Mucosa of stomach (tissue), 1 donor: ENCODE results near the gene CARS1.

Source experiments
- H3K27me3 ChIP-seq: one replicate; pipeline ENCODE4 v1.7.0; 2013; ENCODE audit warnings: mild to moderate bottlenecking, low read length; ENCODE audit not compliant: control insufficient read depth, insufficient read depth
- H3K36me3 ChIP-seq: one replicate; pipeline ENCODE4 v1.7.0; 2013; ENCODE audit warnings: low read length; ENCODE audit not compliant: control insufficient read depth, insufficient read depth
- H3K4me1 ChIP-seq: one replicate; pipeline ENCODE4 v1.7.0; 2013; ENCODE audit warnings: mild to moderate bottlenecking, low read length; ENCODE audit not compliant: control insufficient read depth, insufficient read depth
- H3K4me3 ChIP-seq: one replicate; pipeline ENCODE4 v1.7.0; 2013; ENCODE audit warnings: low read length
- H3K9ac ChIP-seq: one replicate; pipeline ENCODE4 v1.7.0; 2013; ENCODE audit warnings: mild to moderate bottlenecking, low read length, moderate library complexity
- H3K9me3 ChIP-seq: one replicate; pipeline ENCODE4 v1.7.0; 2013; ENCODE audit warnings: mild to moderate bottlenecking, low read length, moderate library complexity; ENCODE audit not compliant: control insufficient read depth
- donor health status: Pancreatic carcinoma.

Gene CARS1

GRCh38 chr11:2964782-2965181, 92.4 kb downstream of the CARS1 start:
- no peak overlapping the region for H3K4me3 ChIP-seq
- H3K9me3 ChIP-seq = no peaks in the 10 kb centered on the region
- peaks cover 14% of the 10 kb centered on the region for H3K36me3 ChIP-seq
- H3K4me1 ChIP-seq = no peaks in the 10 kb centered on the region
- H3K27me3 ChIP-seq = no peaks in the 10 kb centered on the region
- no peak overlapping the region for H3K9ac ChIP-seq

DNA sequence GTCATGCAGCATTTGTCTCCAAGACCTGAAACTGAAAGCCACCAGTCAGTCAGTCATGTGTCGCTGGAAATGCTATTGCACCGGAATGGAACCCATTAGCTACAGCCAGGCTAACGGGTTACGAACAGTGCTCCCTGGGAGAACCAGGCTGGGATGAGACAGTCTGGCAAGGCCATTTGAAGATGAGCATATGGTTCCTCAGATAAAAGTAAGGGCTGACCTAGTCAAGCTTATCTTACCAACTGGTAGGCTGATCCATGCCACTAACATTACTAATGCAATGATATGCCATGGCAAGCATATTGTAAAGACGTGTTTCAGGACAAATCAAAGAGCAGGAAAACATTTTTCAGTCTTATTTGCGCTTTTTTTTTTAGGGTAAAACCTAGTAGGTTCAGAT, 93.5 kb downstream of the CARS1 start:
- H3K9me3 ChIP-seq = no peaks in the 10 kb centered on the region
- H3K4me1 ChIP-seq = no peaks in the 10 kb centered on the region
- no peak overlapping the region for H3K9ac ChIP-seq
- H3K4me3 ChIP-seq = no peak overlapping the region
- H3K27me3 ChIP-seq = no peaks in the 10 kb centered on the region
- peaks cover 14% of the 10 kb centered on the region for H3K36me3 ChIP-seq

GRCh38 chr11:2963112-2963754, 94.0 kb downstream of the CARS1 start:
- no peaks in the 10 kb centered on the region for H3K27me3 ChIP-seq
- no peaks in the 10 kb centered on the region for H3K9me3 ChIP-seq
- H3K4me3 ChIP-seq = no peak overlapping the region
- no peak overlapping the region for H3K9ac ChIP-seq
- H3K4me1 ChIP-seq = no peaks in the 10 kb centered on the region
- H3K36me3 ChIP-seq = peaks cover 14% of the 10 kb centered on the region

DNA sequence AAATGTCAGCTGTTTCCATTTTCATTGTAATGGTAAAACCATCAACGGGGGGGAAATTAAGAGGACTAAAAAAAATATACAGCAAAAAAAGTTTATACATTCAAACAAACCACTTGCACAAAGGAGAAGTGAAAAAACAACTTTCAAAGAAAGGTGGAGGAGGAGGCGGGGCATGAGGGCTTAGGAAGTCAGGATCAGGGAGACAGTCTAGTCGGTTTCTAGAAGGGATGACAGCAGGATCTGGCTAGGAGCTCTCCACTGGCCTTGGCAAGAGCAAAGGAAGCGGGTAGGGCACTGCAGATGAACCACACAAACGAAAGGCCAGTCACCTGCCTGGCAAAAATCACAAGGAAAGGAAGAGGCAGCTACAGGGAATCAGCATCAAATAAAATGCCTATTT, 96.1 kb downstream of the CARS1 start:
- H3K4me3 ChIP-seq = no peak overlapping the region
- H3K27me3 ChIP-seq = no peaks in the 10 kb centered on the region
- H3K9ac ChIP-seq = no peak overlapping the region
- no peaks in the 10 kb centered on the region for H3K4me1 ChIP-seq
- H3K36me3 ChIP-seq = peaks cover 25% of the 10 kb centered on the region
- no peaks in the 10 kb centered on the region for H3K9me3 ChIP-seq

GRCh38 chr11:2960139-2960538, 97.1 kb downstream of the CARS1 start:
- Histone ChIP-seq H3K4me3 (no peak overlapping the region), H3K9ac (no peak overlapping the region), H3K4me1 (no peaks in the 10 kb centered on the region), H3K36me3 (peaks cover 23% of the 10 kb centered on the region), H3K9me3 (no peaks in the 10 kb centered on the region), H3K27me3 (no peaks in the 10 kb centered on the region)

DNA sequence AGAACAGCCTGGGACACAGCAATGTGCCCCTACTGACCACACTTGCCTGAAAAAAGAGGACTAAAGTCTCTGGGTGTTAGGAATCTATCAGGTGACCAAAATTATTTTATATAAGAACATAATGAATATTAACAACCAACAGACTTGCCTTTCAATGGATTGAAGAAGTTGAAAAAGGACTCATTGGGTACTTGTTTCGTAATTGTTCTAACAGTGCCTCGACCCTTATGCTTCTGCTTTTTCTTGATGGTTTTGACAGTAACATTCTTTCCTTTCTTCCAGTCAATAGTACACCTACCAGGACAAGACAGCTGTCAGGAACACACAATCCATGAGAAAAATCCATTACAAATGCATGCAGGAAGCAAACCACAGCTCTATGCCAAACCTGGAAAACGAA, 99.0 kb downstream of the CARS1 start:
- Histone ChIP-seq H3K9me3 (no peaks in the 10 kb centered on the region), H3K4me3 (no peak overlapping the region), H3K9ac (no peak overlapping the region), H3K4me1 (no peaks in the 10 kb centered on the region), H3K36me3 (peaks cover 23% of the 10 kb centered on the region), H3K27me3 (no peaks in the 10 kb centered on the region)

DNA sequence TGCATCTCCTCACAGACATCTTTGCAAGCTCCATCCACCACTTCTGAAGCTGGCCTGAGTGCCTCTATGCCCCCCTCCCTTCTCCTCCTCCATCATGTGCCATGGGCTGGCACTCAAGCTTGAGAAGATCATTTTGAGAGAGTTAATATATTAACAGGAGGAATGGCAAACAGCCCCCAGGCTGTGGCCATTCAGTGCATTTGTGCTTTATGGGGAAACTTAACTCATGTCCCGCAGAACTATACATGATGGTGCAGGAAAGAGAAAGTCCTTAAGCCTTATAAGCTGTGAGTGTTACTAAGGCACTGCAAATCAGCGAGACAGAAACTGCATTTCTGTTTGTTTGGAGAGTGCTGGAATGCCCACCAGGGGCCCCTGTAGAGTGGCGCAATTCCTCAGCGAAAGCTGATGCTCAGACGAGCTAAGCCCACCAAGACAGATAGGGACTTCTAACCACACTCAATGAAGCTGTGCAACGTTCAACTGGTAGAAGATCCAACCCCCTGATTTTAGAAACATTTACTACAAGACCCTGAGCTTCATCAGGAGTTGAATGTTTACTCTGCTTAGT, 101.2 kb downstream of the CARS1 start:
- H3K9ac ChIP-seq = no peak overlapping the region
- H3K36me3 ChIP-seq = peaks cover 28% of the 10 kb centered on the region
- no peak overlapping the region for H3K4me3 ChIP-seq
- no peaks in the 10 kb centered on the region for H3K9me3 ChIP-seq
- no peaks in the 10 kb centered on the region for H3K27me3 ChIP-seq
- no peaks in the 10 kb centered on the region for H3K4me1 ChIP-seq

GRCh38 chr11:2954263-2954662, 103.0 kb downstream of the CARS1 start:
- peaks cover 28% of the 10 kb centered on the region for H3K36me3 ChIP-seq
- no peak overlapping the region for H3K4me3 ChIP-seq
- no peaks in the 10 kb centered on the region for H3K27me3 ChIP-seq
- H3K4me1 ChIP-seq = no peaks in the 10 kb centered on the region
- no peak overlapping the region for H3K9ac ChIP-seq
- H3K9me3 ChIP-seq = no peaks in the 10 kb centered on the region

GRCh38 chr11:2952290-2952689, 104.9 kb downstream of the CARS1 start:
- no peaks in the 10 kb centered on the region for H3K27me3 ChIP-seq

DNA sequence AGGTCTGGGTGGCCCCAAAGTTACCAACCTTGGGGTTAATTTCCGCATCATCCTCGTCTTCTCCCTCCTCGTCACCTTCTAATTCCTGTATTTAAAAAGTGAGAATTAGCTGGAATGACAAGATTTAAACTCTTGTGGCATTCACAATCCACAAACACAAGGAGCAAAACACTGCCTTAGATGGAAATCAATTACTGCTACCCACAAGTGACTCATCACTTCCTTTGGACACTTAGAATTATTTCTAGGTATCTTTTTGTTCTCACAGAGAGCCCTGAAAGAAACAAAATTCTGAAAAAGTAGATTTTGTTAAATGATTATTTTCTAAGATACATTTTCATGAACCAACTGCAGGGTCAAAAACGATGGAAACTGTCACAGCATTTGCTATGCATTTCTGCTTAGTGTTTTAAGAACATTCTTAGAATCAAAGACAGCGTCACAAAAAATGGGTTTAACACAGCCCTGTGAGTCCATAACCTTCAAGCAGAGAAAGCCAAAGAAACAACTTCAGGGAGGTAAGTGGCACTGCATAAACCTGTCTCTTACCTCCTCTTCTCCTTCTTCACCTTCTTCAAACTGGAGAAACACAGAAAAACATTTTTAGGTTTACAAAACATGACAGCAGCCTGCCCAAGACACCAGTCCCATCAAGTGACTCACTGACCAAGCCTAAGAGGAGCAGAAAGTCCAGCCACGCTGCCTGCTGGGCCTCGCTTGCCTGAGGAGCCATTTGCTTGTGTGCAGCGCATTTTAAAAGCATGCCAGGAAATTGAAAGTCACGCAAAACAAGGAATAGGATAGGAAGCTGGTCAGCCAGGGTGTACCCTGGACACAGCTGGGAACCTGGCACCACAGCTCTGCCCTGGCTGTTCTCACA, 105.8 kb downstream of the CARS1 start:
- Histone ChIP-seq H3K4me1 (no peaks in the 10 kb centered on the region), H3K4me3 (no peak overlapping the region), H3K36me3 (peaks cover 26% of the 10 kb centered on the region), H3K27me3 (no peaks in the 10 kb centered on the region), H3K9ac (no peak overlapping the region), H3K9me3 (no peaks in the 10 kb centered on the region)

More at GRCh38 chr11:2952290-2952689, 104.9 kb downstream of the CARS1 start:
- no peaks in the 10 kb centered on the region for H3K9me3 ChIP-seq
- peaks cover 29% of the 10 kb centered on the region for H3K36me3 ChIP-seq
- no peak overlapping the region for H3K9ac ChIP-seq
- H3K4me1 ChIP-seq = no peaks in the 10 kb centered on the region
- H3K4me3 ChIP-seq = no peak overlapping the region
